Measurements from ENCODE around the gene ASB7.

Gene ASB7

DNA sequence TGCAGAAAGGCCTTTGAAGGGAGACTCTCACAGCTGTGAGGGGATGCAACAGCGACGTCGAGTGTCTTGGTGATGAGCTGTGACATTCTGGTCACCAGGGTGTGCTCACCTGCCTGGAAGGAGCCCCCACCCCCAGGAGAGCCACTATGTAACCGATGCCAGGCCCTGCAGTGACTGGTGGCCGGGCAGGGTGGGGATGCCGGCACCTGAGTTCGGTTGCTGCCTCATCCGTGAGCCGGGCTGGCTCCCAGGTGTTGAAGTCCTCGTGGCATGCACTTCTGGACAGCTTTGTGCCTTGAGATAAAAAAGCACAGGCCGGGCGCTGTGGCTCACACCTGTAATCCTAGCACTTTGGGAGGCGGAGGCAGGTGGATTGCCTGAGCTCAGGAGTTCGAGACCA, 56.5 kb downstream of the ASB7 start:
- no peak for DNase-seq (ENCODE audit: extremely low spot score)
- TF ChIP-seq ARNT (IDR thresholded peaks at IDR 0.05) (no peak), TARDBP (IDR thresholded peaks at IDR 0.05) (no peak), LEF1 (IDR thresholded peaks at IDR 0.05; ENCODE audit: borderline replicate concordance) (no peak), L3MBTL2 (conservative IDR thresholded peaks at IDR 0.05) (no peak)
- ChIA-PET CTCF (no interaction called here), POLR2A (no interaction called here)

DNA sequence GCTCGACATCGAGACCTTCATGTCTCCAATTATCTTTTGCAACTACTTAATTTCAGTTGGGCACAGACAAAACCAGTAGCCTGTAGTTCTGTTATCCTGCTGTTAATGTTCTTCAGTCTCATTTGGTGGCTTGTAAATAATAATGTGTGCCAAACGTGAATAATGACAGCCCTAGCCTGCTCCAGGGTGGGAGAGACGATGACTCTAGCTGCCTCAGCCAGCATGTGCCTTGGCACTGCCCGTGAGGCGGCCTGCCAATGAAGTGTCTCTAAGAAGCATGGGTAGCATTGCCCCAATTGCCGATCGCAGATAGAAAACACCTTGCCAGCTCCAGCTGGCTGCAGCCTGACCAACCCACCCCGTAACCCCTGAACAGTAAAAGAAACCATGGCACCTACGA, 58.8 kb downstream of the ASB7 start:
- ChIA-PET POLR2A (no interaction called here), CTCF (no interaction called here)
- DNase-seq (ENCODE audit: extremely low spot score) = no peak
- TF ChIP-seq FOXK2 (IDR thresholded peaks at IDR 0.05) (no peak), CTBP1 (IDR thresholded peaks at IDR 0.05; ENCODE audit: borderline replicate concordance) (no peak), BHLHE40 (IDR thresholded peaks at IDR 0.05; ENCODE audit: borderline replicate concordance) (no peak), HDGF (IDR thresholded peaks at IDR 0.05; ENCODE audit: borderline replicate concordance) (no peak), L3MBTL2 (conservative IDR thresholded peaks at IDR 0.05) (no peak), SUZ12 (IDR thresholded peaks at IDR 0.05) (no peak), FOXM1 (IDR thresholded peaks at IDR 0.05; ENCODE audit: borderline replicate concordance) (no peak), SP1 (IDR thresholded peaks at IDR 0.05) (no peak), FOXA1 (IDR thresholded peaks at IDR 0.05) (no peak), ELF4 (IDR thresholded peaks at IDR 0.05) (no peak), TARDBP (IDR thresholded peaks at IDR 0.05) (no peak), LEF1 (IDR thresholded peaks at IDR 0.05; ENCODE audit: borderline replicate concordance) (no peak), ARNT (IDR thresholded peaks at IDR 0.05) (no peak), NFRKB (IDR thresholded peaks at IDR 0.05) (no peak), ZNF384 (IDR thresholded peaks at IDR 0.05) (no peak)
- TF ChIP-seq, protein P1, sequence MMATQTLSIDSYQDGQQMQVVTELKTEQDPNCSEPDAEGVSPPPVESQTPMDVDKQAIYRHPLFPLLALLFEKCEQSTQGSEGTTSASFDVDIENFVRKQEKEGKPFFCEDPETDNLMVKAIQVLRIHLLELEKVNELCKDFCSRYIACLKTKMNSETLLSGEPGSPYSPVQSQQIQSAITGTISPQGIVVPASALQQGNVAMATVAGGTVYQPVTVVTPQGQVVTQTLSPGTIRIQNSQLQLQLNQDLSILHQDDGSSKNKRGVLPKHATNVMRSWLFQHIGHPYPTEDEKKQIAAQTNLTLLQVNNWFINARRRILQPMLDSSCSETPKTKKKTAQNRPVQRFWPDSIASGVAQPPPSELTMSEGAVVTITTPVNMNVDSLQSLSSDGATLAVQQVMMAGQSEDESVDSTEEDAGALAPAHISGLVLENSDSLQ (IDR thresholded peaks at IDR 0.05) = no peak

DNA sequence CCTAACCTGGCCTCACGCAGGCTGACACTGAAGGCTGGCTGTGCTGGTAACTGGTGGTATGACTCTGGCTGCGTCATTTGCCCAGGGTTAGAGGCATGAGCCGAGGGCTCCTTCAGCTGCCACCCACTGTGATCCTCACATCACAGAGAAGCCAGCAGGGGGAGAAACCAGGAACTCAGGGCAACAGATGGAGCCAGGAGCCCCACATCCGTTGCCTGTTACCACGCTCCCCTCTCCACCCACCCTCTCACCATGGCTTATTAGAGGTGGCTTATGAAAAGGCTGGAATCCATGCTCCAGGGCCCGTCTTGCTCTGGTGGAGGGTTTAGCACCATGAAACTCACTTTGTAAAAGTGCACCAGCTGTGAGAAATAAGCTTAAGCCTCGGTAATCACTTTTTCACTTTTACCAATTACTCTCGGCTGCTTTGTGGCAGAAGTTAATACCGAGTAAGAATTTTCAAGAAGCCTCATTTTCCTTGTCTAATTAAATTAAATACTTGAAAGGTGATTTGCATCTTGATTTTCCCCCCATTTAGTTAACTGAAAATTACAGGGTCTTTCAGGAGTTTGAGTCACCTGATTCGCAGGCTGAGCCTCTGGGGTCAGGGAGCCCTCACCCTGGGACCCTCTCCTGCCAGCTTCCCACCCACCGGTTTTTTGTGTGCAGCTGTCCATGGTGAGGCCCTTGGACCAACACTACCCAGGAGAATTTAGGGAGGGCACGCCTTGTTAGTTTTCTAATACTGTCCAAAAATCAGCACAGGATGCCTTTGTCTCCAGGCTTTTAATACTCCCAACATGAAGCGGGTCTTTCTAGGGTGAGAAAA, 60.9 kb downstream of the ASB7 start:
- peak; percentile 54 for DNase-seq (ENCODE audit: extremely low spot score)
- ChIA-PET POLR2A (no interaction called here), CTCF (interaction anchor here (0.6 to 1.0 kb wide), 2 partner anchors 67 to 345 kb away, joined by 3 to 4 read pairs; no protein-coding TSS in a partner anchor)
- TF ChIP-seq SUZ12 (IDR thresholded peaks at IDR 0.05) (no peak), FOXM1 (IDR thresholded peaks at IDR 0.05; ENCODE audit: borderline replicate concordance) (no peak), ARNT (IDR thresholded peaks at IDR 0.05) (no peak), LEF1 (IDR thresholded peaks at IDR 0.05; ENCODE audit: borderline replicate concordance) (no peak)

DNA sequence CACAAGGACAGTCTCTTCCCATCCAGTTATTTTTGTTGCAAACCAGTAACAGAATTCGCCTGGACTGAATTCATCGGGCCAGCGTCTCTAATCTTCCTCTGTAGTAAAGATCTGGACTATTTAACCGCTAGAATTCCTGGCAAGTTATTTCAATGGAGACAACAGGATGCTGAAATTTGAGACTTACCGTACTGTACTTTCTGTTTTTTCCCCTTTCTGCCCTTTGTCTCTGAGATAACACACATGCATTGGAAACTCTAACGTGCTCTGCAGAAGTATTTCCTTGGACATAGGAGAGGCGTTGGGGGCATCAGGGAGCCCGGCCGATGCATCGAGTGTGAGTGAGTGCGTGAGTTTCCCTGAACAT, 61.5 kb downstream of the ASB7 start:
- ChIA-PET POLR2A (no interaction called here), CTCF (no interaction called here)
- no peak for TF ChIP-seq L3MBTL2 (conservative IDR thresholded peaks at IDR 0.05)
- TF ChIP-seq, protein P1 (IDR thresholded peaks at IDR 0.05) = no peak
- TF ChIP-seq FOXA1 (IDR thresholded peaks at IDR 0.05) = no peak
- TF ChIP-seq ELF4 (IDR thresholded peaks at IDR 0.05) = no peak
- no peak for TF ChIP-seq BHLHE40 (IDR thresholded peaks at IDR 0.05; ENCODE audit: borderline replicate concordance)
- no peak for DNase-seq (ENCODE audit: extremely low spot score)

DNA sequence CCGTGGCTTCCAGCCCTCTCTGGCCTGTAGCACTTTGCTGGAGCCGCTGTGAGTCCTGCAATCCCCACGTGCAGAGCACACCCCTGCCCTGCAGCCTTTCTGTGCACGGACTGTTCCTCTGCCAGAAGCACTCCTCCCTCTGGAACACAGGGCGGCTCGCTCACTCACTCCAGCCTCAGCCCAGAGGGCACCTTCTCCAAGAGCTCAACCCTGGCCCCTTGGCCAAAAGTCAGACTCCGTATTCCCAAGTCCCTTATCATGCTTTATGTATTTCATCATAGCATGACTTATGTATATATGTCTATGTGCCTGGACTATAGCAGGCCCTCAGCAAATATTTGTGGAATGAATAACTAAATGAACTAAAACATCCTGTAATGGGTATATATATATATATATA, 63.2 kb downstream of the ASB7 start:
- DNase-seq (ENCODE audit: extremely low spot score) = no peak
- ChIA-PET POLR2A (no interaction called here), CTCF (no interaction called here)
- TF ChIP-seq L3MBTL2 (conservative IDR thresholded peaks at IDR 0.05) (no peak), LEF1 (IDR thresholded peaks at IDR 0.05; ENCODE audit: borderline replicate concordance) (no peak), FOXA1 (IDR thresholded peaks at IDR 0.05) (no peak), HDGF (IDR thresholded peaks at IDR 0.05; ENCODE audit: borderline replicate concordance) (no peak), FOXK2 (IDR thresholded peaks at IDR 0.05) (no peak), CTBP1 (IDR thresholded peaks at IDR 0.05; ENCODE audit: borderline replicate concordance) (no peak), ARNT (IDR thresholded peaks at IDR 0.05) (no peak), FOXM1 (IDR thresholded peaks at IDR 0.05; ENCODE audit: borderline replicate concordance) (no peak), NFRKB (IDR thresholded peaks at IDR 0.05) (no peak), BHLHE40 (IDR thresholded peaks at IDR 0.05; ENCODE audit: borderline replicate concordance) (no peak), SP1 (IDR thresholded peaks at IDR 0.05) (no peak), SUZ12 (IDR thresholded peaks at IDR 0.05) (no peak), ELF4 (IDR thresholded peaks at IDR 0.05) (no peak), TARDBP (IDR thresholded peaks at IDR 0.05) (no peak), ZNF384 (IDR thresholded peaks at IDR 0.05) (no peak)
- TF ChIP-seq, protein P1 (IDR thresholded peaks at IDR 0.05) = no peak

DNA sequence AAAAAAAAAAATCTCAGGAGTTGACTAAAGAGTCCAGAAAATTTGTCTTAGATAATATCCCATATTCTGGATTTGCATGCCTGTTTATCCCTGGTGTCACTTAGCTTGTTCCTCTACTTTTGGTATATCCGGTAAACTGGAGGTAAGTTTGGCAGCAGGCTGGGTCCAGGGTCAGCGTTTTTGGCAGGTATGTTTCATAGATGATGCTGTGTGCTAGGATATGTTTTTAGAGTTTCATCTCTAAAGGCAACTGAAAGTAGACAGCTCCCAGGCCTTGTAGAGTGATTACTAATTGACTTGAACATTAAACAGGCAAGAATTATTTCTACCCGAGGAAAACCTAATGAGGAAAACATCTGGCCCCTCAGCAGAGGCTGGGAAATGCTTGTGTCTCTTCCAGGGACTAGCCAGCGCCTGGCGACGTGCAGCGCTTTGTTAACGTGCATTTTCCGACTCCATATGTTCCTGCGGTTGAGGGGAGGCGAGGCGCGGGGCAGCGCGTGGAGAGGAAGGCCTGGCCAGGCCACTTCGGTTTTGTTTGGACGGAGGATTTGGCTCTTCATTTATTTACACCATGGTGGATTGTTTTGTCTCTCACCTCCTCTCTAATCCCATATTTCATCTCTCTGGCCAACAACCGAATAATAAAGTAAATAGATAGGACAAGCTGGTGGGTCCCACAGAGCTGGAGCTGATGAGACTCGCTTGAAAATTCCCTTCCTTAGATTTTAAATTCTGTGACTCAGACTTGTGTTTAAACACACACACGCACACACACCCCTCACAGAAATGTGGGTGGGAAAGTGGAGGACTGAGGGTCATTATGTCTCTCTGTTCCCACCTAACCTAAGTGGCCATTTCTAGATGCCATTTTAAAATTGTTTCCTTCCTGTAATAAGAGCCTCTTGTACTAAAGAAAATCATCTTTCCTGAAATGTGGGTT, 65.3 kb downstream of the ASB7 start:
- POLR2A ChIA-PET = interaction anchor here (0.6 kb wide), 1 partner anchor 334 kb away, joined by 3 read pairs; no protein-coding TSS in a partner anchor
- CTCF ChIA-PET = interaction anchor here (1.0 kb wide), 1 partner anchor 341 kb away, joined by 3 read pairs; no protein-coding TSS in a partner anchor

More for the DNA sequence above, 65.3 kb downstream of the ASB7 start:
- DNase-seq (ENCODE audit: extremely low spot score) = no peak
- no peak for TF ChIP-seq BHLHE40 (IDR thresholded peaks at IDR 0.05; ENCODE audit: borderline replicate concordance)
- TF ChIP-seq ZNF384 (IDR thresholded peaks at IDR 0.05) = no peak
- TF ChIP-seq FOXA1 (IDR thresholded peaks at IDR 0.05) = no peak
- no peak for TF ChIP-seq TARDBP (IDR thresholded peaks at IDR 0.05)
- TF ChIP-seq L3MBTL2 (conservative IDR thresholded peaks at IDR 0.05) = no peak
- TF ChIP-seq, protein P1 (IDR thresholded peaks at IDR 0.05) = no peak
- no peak for TF ChIP-seq HDGF (IDR thresholded peaks at IDR 0.05; ENCODE audit: borderline replicate concordance)
- TF ChIP-seq SP1 (IDR thresholded peaks at IDR 0.05) = no peak
- no peak for TF ChIP-seq CTBP1 (IDR thresholded peaks at IDR 0.05; ENCODE audit: borderline replicate concordance)
- TF ChIP-seq ELF4 (IDR thresholded peaks at IDR 0.05) = no peak
- TF ChIP-seq LEF1 (IDR thresholded peaks at IDR 0.05; ENCODE audit: borderline replicate concordance) = no peak
- TF ChIP-seq NFRKB (IDR thresholded peaks at IDR 0.05) = no peak
- no peak for TF ChIP-seq FOXK2 (IDR thresholded peaks at IDR 0.05)
- no peak for TF ChIP-seq SUZ12 (IDR thresholded peaks at IDR 0.05)
- no peak for TF ChIP-seq ARNT (IDR thresholded peaks at IDR 0.05)
- no peak for TF ChIP-seq FOXM1 (IDR thresholded peaks at IDR 0.05; ENCODE audit: borderline replicate concordance)
